Neural crest cell (in vitro differentiated cells): ENCODE measurements around the gene ARF1. TPM values are rescaled to one million over a fixed set of nuclear protein-coding genes. Genes with fewer than 3 reads are reported as not detected.

Source experiments
- DNase-seq: peaks from one replicate; pipeline ENCODE4 v3.0.0; 2021; ENCODE audit warnings: low read depth, mixed read lengths, low spot score
- H3K27ac Mint-ChIP-seq: one replicate; pipeline ENCODE4 v1.8.0; 2021; ENCODE audit warnings: mild to moderate bottlenecking, mixed read lengths; ENCODE audit not compliant: unreplicated experiment
- H3K27me3 Mint-ChIP-seq: 2 replicates; pipeline ENCODE4 v1.8.0; 2021; ENCODE audit warnings: low read depth, mild to moderate bottlenecking, mixed read lengths
- H3K36me3 Mint-ChIP-seq: 2 replicates; pipeline ENCODE4 v1.8.0; 2021; ENCODE audit warnings: low read depth, mild to moderate bottlenecking, mixed read lengths
- H3K4me1 Mint-ChIP-seq: 2 replicates; pipeline ENCODE4 v1.8.0; 2021; ENCODE audit warnings: mixed read lengths
- H3K4me3 Mint-ChIP-seq: one replicate; pipeline ENCODE4 v1.8.0; 2021; ENCODE audit warnings: mild to moderate bottlenecking, mixed read lengths
- H3K9me3 Mint-ChIP-seq: 2 replicates; pipeline ENCODE4 v1.8.0; 2021; ENCODE audit warnings: mixed read lengths
- total RNA-seq: library from RNA; stranded (reverse); gene quantifications from 2 replicates; pipeline ENCODE4 v1.2.1, GENCODE V29; 2021
- TF ChIP-seq, protein P1 (sequence below): fragments of 200-600 bp; sonication (generic); conservative IDR thresholded peaks from 2 replicates; pipeline ENCODE4 v1.5.0; 2021; ENCODE audit warnings: antibody characterized with exemption, mild to moderate bottlenecking

Gene ARF1
- total RNA-seq, 1 donor from 2014 or later: 237 TPM

DNA sequence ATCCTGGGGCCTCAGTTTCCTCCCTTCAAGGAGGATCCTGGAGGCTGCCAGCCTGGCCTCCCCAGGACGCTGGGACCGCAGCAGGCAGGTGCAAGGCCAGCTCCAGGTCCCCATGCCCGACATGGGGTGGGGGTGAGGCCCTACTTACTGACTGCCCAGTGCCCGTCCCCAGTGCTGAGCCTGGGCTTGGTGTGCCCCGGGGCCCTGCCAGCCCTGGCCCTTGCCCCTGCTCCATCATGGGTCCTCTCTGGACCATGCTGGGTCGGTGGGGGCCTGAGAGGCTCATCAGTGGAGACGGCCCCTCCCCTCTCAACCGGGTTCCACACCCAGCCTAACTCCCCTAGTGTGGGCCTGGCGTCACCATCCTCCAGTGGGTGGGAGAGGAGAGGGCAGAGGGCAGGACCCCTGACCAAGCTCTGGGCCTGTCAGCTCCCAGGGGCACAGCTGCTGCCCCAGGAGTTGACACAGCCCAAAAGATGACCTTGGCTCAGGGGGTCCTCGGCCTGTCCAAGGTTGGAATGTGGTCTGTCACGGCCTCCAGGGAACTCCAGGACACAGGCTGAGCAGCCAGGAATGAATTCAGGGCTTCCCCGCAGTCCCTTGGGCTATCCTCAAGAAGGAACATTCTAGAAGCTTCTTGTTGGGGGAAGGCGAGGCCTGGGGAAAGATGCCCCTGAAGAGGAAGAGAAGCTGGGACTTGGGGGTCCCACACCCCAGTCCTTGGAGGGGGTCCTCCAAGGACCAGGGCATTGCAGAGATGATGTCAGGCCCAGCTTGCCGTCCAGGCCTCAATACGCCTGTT is 17.6 kb upstream of the ARF1 start:
- TF ChIP-seq, protein P1, sequence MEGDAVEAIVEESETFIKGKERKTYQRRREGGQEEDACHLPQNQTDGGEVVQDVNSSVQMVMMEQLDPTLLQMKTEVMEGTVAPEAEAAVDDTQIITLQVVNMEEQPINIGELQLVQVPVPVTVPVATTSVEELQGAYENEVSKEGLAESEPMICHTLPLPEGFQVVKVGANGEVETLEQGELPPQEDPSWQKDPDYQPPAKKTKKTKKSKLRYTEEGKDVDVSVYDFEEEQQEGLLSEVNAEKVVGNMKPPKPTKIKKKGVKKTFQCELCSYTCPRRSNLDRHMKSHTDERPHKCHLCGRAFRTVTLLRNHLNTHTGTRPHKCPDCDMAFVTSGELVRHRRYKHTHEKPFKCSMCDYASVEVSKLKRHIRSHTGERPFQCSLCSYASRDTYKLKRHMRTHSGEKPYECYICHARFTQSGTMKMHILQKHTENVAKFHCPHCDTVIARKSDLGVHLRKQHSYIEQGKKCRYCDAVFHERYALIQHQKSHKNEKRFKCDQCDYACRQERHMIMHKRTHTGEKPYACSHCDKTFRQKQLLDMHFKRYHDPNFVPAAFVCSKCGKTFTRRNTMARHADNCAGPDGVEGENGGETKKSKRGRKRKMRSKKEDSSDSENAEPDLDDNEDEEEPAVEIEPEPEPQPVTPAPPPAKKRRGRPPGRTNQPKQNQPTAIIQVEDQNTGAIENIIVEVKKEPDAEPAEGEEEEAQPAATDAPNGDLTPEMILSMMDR: no peak
- no peak for DNase-seq
- H3K27ac Mint-ChIP-seq: no peak overlapping the region
- H3K36me3 Mint-ChIP-seq: no peaks in the 10 kb centered on the region
- H3K9me3 Mint-ChIP-seq: no peaks in the 10 kb centered on the region
- H3K4me1 Mint-ChIP-seq: peaks cover 4% of the 10 kb centered on the region
- peaks cover 64% of the 10 kb centered on the region for H3K27me3 Mint-ChIP-seq
- no peak overlapping the region for H3K4me3 Mint-ChIP-seq

DNA sequence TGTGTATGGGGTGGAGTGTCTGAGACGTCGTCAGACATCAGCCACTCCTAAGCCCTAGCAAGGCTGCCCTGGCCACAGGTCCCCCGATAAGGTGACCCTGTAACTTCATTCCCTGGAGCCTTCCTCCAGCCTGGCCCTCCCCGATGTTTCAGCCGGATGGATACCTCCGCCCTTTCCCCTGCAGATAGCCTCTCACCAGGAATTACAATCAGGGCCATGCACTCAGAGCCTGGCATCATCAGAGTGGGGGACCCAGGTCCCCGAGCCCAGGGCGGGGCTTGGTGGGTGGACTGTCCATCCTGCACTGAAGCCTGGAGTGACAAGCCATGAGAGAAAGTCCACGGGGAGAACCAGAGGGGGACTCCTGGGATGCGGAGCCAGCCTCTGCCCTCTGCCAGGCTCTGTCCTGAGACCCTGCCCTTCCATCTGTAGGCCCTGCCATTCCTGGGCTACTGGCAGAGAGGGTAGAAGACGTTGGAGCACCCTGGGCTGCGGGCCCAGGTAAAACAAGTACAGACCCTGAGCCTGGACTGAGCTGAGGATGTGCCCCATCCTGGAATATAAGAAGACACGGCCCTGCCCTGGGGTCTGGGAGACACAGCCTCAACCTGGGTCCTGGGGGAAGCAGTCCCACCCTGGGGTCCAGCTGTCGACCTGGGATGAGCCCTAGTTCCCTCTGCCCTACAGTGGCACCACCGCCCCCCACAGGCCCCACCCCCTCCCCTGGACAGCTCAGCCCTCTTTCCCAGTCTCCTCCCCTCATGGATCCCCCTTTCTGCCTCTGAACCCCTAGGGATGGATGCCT is 16.8 kb upstream of the ARF1 start:
- Mint-ChIP-seq H3K9me3 (no peaks in the 10 kb centered on the region), H3K27ac (no peak overlapping the region), H3K4me1 (peaks cover 4% of the 10 kb centered on the region), H3K36me3 (no peaks in the 10 kb centered on the region), H3K4me3 (no peak overlapping the region), H3K27me3 (peaks cover 63% of the 10 kb centered on the region)
- no peak for DNase-seq
- TF ChIP-seq, protein P1: no peak

DNA sequence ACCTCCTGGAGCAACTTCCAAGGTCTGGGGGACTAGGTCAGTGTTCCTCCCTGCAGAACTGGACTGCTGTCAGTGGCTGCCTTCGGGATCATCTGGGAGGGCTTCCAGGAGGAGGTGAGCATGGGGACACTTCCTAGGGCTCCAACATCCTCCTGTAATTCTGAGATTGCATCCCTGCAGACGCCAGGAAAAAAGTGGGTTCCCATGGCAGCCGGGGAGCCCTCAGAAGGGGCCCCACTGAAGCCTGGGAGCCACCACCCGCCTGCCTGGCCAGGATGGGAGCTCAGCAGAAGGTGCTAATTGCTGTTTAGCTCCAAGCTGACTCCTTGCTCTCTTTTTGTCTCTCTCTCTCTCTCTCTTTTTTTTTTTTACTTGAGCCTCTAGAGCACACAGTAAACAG is 16.1 kb upstream of the ARF1 start:
- Mint-ChIP-seq H3K4me1 (no peaks in the 10 kb centered on the region), H3K9me3 (no peaks in the 10 kb centered on the region), H3K4me3 (no peak overlapping the region), H3K27ac (no peak overlapping the region), H3K36me3 (no peaks in the 10 kb centered on the region), H3K27me3 (peaks cover 63% of the 10 kb centered on the region)
- TF ChIP-seq, protein P1: no peak
- no peak for DNase-seq

DNA sequence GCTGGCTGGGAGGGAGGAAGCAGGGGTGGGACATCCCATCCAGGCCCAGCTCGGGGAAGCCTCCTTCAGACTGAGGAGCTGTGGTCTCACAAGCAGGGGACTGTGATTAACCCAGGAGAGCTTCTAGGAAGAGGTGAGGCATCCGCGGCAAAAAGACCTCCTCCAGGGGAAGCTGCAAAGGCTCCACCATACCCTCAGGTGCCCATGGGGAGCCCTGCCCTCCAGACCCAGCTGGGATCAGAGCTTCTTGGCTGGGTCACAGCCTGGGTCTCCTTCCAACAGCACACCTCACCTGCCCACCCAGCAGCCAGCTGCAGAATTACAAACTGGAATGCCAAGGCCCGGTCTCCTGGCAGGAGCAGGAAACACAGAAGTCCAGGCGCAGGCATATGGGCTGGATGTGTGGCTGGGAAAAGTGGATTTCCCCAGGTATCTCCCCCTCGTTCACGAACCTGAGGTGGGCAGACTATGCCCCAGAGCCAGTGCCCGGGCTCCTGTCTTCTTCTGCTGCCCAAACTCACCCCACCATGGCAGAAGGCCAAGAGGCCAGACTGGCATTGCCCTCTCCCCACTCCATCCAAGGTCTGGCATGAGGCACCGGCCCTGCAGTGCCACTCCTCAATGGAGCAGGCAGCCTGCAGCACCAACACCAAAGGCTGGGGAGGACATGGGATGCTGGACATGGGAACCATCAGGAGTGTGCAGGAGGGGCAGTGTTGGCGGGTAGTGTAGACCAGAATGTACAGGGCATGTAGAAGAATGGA is 15.4 kb upstream of the ARF1 start:
- H3K9me3 Mint-ChIP-seq: no peaks in the 10 kb centered on the region
- TF ChIP-seq, protein P1: no peak
- H3K4me3 Mint-ChIP-seq: no peak overlapping the region
- H3K36me3 Mint-ChIP-seq: no peaks in the 10 kb centered on the region
- H3K27ac Mint-ChIP-seq: no peak overlapping the region
- peaks cover 63% of the 10 kb centered on the region for H3K27me3 Mint-ChIP-seq
- DNase-seq: no peak
- H3K4me1 Mint-ChIP-seq: no peaks in the 10 kb centered on the region

DNA sequence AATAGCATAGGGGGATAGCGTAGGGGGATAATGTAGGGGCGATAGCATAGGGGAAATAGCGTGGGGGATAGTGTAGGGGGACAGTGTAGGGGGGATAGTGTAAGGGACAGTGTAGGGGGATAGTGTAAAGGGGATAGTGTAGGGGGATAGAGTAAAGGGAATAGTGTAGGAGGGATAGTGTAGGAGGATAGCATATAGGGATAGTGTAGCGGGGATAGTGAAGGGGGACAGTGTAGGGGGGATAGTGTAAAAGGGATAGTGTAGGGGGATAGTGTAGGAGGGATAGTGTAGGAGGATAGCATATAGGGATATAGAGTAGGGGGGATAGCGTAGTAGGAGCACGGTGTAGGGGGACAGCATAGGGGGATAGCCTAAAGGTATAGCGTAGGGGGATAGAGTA is 14.1 kb upstream of the ARF1 start:
- Mint-ChIP-seq H3K36me3 (no peaks in the 10 kb centered on the region), H3K9me3 (no peaks in the 10 kb centered on the region), H3K4me3 (no peak overlapping the region), H3K27me3 (peaks cover 61% of the 10 kb centered on the region), H3K27ac (no peak overlapping the region), H3K4me1 (no peaks in the 10 kb centered on the region)
- TF ChIP-seq, protein P1: no peak
- no peak for DNase-seq
